GM12878 (cell line): Measurements from ENCODE around the gene LRRC59. TPM values are rescaled to one million over a fixed set of nuclear protein-coding genes. Genes with fewer than 3 reads are reported as not detected.

Source experiments
- BMI1 ChIP-seq: fragments of 450-650 bp; IDR thresholded peaks from 2 replicates; pipeline ENCODE4 v1.6.1; 2016; ENCODE audit warnings: mild to moderate bottlenecking, moderate library complexity, borderline replicate concordance
- CREB1 ChIP-seq: IDR thresholded peaks from 2 replicates; pipeline ENCODE4 v1.6.1; 2012; ENCODE audit warnings: low read depth, mild to moderate bottlenecking, inconsistent platforms
- E2F4 ChIP-seq: IDR thresholded peaks from 2 replicates; pipeline ENCODE4 v1.6.1; 2012; ENCODE audit warnings: low read depth, low read length, improper control_type of control experiment
- EED ChIP-seq: sonication (generic); IDR thresholded peaks from 2 replicates; pipeline ENCODE4 v1.6.1; 2016; ENCODE audit warnings: antibody characterized with exemption, low read depth
- EGR1 ChIP-seq, 2 experiments: IDR thresholded peaks; 1 replicate in 1 of 2; 2 replicates in 1 of 2; pipeline ENCODE4 v1.6.1; 2011 to 2012; ENCODE audit warnings: low read depth in 2 of 2, low read length in 2 of 2, borderline replicate concordance in 1 of 2, mild to moderate bottlenecking in 1 of 2, moderate library complexity in 1 of 2
- ESRRA ChIP-seq: IDR thresholded peaks from 2 replicates; pipeline ENCODE4 v1.6.1; 2012; ENCODE audit warnings: mild to moderate bottlenecking, low read length, improper control_type of control experiment
- GATAD2B ChIP-seq: fragments of 450-650 bp; conservative IDR thresholded peaks from 2 replicates; pipeline ENCODE4 v1.6.1; 2017; ENCODE audit warnings: low read depth, mild to moderate bottlenecking, moderate library complexity
- HCFC1 ChIP-seq: fragments of 150-350 bp; IDR thresholded peaks from 2 replicates; pipeline ENCODE4 v1.6.1; 2014; ENCODE audit warnings: low read length
- HDAC6 ChIP-seq: fragments of 200-600 bp; sonication (generic); IDR thresholded peaks from one replicate; pipeline ENCODE4 v1.8.0; 2017; ENCODE audit warnings: antibody characterized with exemption; ENCODE audit not compliant: unreplicated experiment
- HDGF ChIP-seq: fragments of 450-650 bp; IDR thresholded peaks from 2 replicates; pipeline ENCODE4 v1.6.1; 2016; ENCODE audit warnings: antibody characterized with exemption
- JUNB ChIP-seq: IDR thresholded peaks from 2 replicates; pipeline ENCODE4 v1.6.1; 2016; ENCODE audit warnings: antibody characterized with exemption, mild to moderate bottlenecking
- LARP7 ChIP-seq: fragments of 450-650 bp; IDR thresholded peaks from 2 replicates; pipeline ENCODE4 v1.6.1; 2017; ENCODE audit warnings: mild to moderate bottlenecking
- MTA2 ChIP-seq: fragments of 450-650 bp; IDR thresholded peaks from 2 replicates; pipeline ENCODE4 v1.6.1; 2016; ENCODE audit warnings: low read depth, mild to moderate bottlenecking, moderate library complexity
- NR2F1 ChIP-seq: fragments of 450-650 bp; conservative IDR thresholded peaks from 2 replicates; pipeline ENCODE4 v1.6.1; 2017; ENCODE audit warnings: mild to moderate bottlenecking
- POLR2AphosphoS2 ChIP-seq: IDR thresholded peaks from 2 replicates; pipeline ENCODE4 v1.6.1; 2011; ENCODE audit warnings: low read depth, mild to moderate bottlenecking, low read length, improper control_type of control experiment, moderate library complexity
- POLR2AphosphoS5 ChIP-seq: IDR thresholded peaks from 2 replicates; pipeline ENCODE4 v1.6.1; 2011; ENCODE audit warnings: mild to moderate bottlenecking, low read length, inconsistent platforms
- RUNX3 ChIP-seq: IDR thresholded peaks from 2 replicates; pipeline ENCODE4 v1.6.1; 2012; ENCODE audit warnings: low read length, inconsistent platforms
- SIN3A ChIP-seq: IDR thresholded peaks from 2 replicates; pipeline ENCODE4 v1.6.1; 2012; ENCODE audit warnings: low read depth, low read length, improper control_type of control experiment
- SMAD5 ChIP-seq: IDR thresholded peaks from 2 replicates; pipeline ENCODE4 v1.6.1; 2016; ENCODE audit warnings: antibody characterized with exemption, low read depth
- SREBF2 ChIP-seq: IDR thresholded peaks from 2 replicates; pipeline ENCODE4 v1.6.1; 2012; ENCODE audit warnings: mild to moderate bottlenecking, low read length
- SRF ChIP-seq, 2 experiments: IDR thresholded peaks; 2 replicates each; pipeline ENCODE4 v1.6.1; 2011; ENCODE audit warnings: low read depth in 2 of 2, low read length in 2 of 2, mild to moderate bottlenecking in 1 of 2, moderate library complexity in 1 of 2
- SUZ12 ChIP-seq: fragments of 200-600 bp; sonication (generic); IDR thresholded peaks from one replicate; pipeline ENCODE4 v1.6.1; 2018; ENCODE audit warnings: antibody characterized with exemption, mild to moderate bottlenecking; ENCODE audit not compliant: unreplicated experiment
- TARDBP ChIP-seq: IDR thresholded peaks from 2 replicates; pipeline ENCODE4 v1.6.1; 2016; ENCODE audit warnings: borderline replicate concordance
- polyA plus RNA-seq, 11 experiments: library from polyadenylated mRNA; depleted of rRNA in 4 of 11; unstranded in 6 of 11; stranded (reverse) in 5 of 11; fragments of >200 nt; fragmentation: Nextera tagmentation in 4 of 11; fragmentation: Illumina TruSeq in 1 of 11; extraction: Ambion mirVana in 4 of 11; extraction: Trizol in 1 of 11; gene quantifications; 1 replicate in 1 of 11; 2 replicates in 10 of 11; pipeline versions ENCODE4 v1.2.1 to v1.2.3, GENCODE V29; 2011 to 2016; ENCODE audit warnings: inconsistent platforms in 2 of 11, missing spikeins in 2 of 11, low read depth in 1 of 11
- total RNA-seq, 4 experiments: library from RNA; depleted of rRNA in 3 of 4; stranded (reverse); fragments of >200 nt in 3 of 4; fragmentation: Illumina TruSeq in 1 of 4; extraction: Trizol in 1 of 4; gene quantifications; 2 replicates each; pipeline versions ENCODE4 v1.2.1 to v1.2.3, GENCODE V29; 2013 to 2021
- TF ChIP-seq, protein P1 (sequence below), 3 experiments: IDR thresholded peaks in 2 of 3; conservative IDR thresholded peaks in 1 of 3; 2 replicates each; pipeline ENCODE4 v1.5.1; 2011; ENCODE audit warnings: low read depth in 3 of 3, low read length in 3 of 3, mild to moderate bottlenecking in 3 of 3, control low read depth in 2 of 3, moderate library complexity in 2 of 3, inconsistent platforms in 1 of 3, mixed read lengths in 1 of 3; ENCODE audit not compliant: control insufficient read depth in 2 of 3, insufficient read depth in 1 of 3; ENCODE audit errors: extremely low read depth in 1 of 3
- TF ChIP-seq, protein P2 (sequence below): fragments of 450-650 bp; IDR thresholded peaks from 2 replicates; pipeline ENCODE4 v1.6.1; 2017; ENCODE audit warnings: mild to moderate bottlenecking, moderate library complexity

Gene LRRC59
- total and polyA plus RNA-seq, 10 of the 15 experiments (the other 5 are each of a cell fraction or from before 2014, with no cell fraction given), result 8.8 to 82.2 (median 63.0) TPM

DNA sequence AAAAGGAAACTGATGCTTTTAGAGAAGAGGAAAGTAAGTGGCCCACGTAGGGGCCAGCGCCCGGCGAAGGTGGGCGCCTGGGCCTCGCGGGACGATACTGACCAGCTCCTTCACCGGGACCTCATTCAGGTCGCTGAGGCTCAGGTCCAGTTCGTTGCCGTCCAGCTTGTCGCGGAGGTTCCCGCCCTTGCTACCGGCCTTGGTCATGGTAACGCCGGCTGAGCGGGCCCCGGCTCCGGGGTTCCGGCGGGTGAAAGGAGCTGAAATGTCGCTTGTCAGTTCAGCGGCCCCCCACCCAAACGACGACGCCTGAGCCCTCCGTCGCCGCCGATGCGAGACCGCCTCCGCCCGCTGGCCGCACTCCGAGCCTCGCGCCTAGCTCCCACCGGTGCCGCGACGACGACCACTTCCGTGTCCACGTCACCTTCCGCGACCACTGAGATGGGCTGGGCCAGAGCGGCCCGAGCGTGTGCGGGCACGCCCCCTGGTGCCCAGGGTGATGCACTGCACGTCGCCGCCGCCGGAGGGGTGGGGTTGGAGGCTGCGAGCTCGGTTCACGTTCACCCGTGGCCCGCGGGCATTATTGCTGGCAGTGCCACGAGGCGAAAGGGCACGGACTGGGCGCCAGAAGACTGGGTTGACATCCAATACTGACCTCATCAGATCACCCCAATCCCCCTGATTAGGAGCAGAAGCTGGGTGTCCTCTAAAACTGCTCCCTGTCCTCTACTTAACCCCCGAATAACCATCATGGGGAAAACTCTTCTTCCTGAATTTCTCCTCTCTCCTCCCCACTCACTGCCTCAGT lies at the start of gene LRRC59 (continued):
- TF ChIP-seq SRF (IDR thresholded peaks at IDR 0.05; ENCODE audit: low read depth in 2 of 2, low read length in 2 of 2), result 0 out of 4 replicates have a peak, but pooled peaks of 1 of the 2 experiments have one; percentile 46
- 0 out of 2 replicates have a peak, but pooled peaks have one; percentile 28 for TF ChIP-seq MTA2
- peak; percentile 73; the same call in 1 of the 2 replicates for TF ChIP-seq HDGF
- peak; percentile 63; the same call in 1 of the 2 replicates for TF ChIP-seq SIN3A
- TF ChIP-seq SREBF2, result no peak
- TF ChIP-seq GATAD2B, result peak; percentile 94
- TF ChIP-seq JUNB, result no peak
- TF ChIP-seq HCFC1, result peak; percentile 78
- peak; percentile 97 for TF ChIP-seq LARP7
- TF ChIP-seq E2F4, result peak; percentile 58; the same call in 1 of the 2 replicates
- peak; percentile 97 for TF ChIP-seq CREB1
- TF ChIP-seq RUNX3, result peak; percentile 93
- TF ChIP-seq POLR2AphosphoS5, result peak; percentile 92
- no peak for TF ChIP-seq SUZ12
- peak in 1 of 2 experiments; percentile 81; a peak in 2 of 3 replicates for TF ChIP-seq EGR1 (IDR thresholded peaks at IDR 0.05; ENCODE audit: borderline replicate concordance in 1 of 2, low read depth in 2 of 2, low read length in 2 of 2)
- TF ChIP-seq ESRRA, result no peak
- peak; percentile 68; the same call in 1 of the 2 replicates for TF ChIP-seq NR2F1
- peak; percentile 69; the same call in 1 of the 2 replicates for TF ChIP-seq POLR2AphosphoS2
- TF ChIP-seq, protein P1, sequence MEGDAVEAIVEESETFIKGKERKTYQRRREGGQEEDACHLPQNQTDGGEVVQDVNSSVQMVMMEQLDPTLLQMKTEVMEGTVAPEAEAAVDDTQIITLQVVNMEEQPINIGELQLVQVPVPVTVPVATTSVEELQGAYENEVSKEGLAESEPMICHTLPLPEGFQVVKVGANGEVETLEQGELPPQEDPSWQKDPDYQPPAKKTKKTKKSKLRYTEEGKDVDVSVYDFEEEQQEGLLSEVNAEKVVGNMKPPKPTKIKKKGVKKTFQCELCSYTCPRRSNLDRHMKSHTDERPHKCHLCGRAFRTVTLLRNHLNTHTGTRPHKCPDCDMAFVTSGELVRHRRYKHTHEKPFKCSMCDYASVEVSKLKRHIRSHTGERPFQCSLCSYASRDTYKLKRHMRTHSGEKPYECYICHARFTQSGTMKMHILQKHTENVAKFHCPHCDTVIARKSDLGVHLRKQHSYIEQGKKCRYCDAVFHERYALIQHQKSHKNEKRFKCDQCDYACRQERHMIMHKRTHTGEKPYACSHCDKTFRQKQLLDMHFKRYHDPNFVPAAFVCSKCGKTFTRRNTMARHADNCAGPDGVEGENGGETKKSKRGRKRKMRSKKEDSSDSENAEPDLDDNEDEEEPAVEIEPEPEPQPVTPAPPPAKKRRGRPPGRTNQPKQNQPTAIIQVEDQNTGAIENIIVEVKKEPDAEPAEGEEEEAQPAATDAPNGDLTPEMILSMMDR (IDR thresholded peaks at IDR 0.05 in 2 of 3, conservative IDR thresholded peaks at IDR 0.05 in 1 of 3; ENCODE audit: control insufficient read depth in 2 of 3, extremely low read depth in 1 of 3, insufficient read depth in 1 of 3, low read depth in 3 of 3, low read length in 3 of 3), result peak; percentile 99; a peak in 5 of 6 replicates
- TF ChIP-seq SMAD5, result peak; percentile 62; the same call in 1 of the 2 replicates
- TF ChIP-seq HDAC6, result peak; percentile 40
- TF ChIP-seq, protein P2, sequence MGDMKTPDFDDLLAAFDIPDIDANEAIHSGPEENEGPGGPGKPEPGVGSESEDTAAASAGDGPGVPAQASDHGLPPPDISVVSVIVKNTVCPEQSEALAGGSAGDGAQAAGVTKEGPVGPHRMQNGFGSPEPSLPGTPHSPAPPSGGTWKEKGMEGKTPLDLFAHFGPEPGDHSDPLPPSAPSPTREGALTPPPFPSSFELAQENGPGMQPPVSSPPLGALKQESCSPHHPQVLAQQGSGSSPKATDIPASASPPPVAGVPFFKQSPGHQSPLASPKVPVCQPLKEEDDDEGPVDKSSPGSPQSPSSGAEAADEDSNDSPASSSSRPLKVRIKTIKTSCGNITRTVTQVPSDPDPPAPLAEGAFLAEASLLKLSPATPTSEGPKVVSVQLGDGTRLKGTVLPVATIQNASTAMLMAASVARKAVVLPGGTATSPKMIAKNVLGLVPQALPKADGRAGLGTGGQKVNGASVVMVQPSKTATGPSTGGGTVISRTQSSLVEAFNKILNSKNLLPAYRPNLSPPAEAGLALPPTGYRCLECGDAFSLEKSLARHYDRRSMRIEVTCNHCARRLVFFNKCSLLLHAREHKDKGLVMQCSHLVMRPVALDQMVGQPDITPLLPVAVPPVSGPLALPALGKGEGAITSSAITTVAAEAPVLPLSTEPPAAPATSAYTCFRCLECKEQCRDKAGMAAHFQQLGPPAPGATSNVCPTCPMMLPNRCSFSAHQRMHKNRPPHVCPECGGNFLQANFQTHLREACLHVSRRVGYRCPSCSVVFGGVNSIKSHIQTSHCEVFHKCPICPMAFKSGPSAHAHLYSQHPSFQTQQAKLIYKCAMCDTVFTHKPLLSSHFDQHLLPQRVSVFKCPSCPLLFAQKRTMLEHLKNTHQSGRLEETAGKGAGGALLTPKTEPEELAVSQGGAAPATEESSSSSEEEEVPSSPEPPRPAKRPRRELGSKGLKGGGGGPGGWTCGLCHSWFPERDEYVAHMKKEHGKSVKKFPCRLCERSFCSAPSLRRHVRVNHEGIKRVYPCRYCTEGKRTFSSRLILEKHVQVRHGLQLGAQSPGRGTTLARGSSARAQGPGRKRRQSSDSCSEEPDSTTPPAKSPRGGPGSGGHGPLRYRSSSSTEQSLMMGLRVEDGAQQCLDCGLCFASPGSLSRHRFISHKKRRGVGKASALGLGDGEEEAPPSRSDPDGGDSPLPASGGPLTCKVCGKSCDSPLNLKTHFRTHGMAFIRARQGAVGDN, result no peak; the same call in none of the 2 replicates
- 0 out of 2 replicates have a peak, but pooled peaks have one; percentile 13 for TF ChIP-seq EED
- no peak; the same call in 1 of the 2 replicates for TF ChIP-seq TARDBP
- TF ChIP-seq BMI1, result no peak
